ENCODE data around the gene SLC2A6. TPM values are rescaled to one million over a fixed set of nuclear protein-coding genes. Genes with fewer than 3 reads are reported as not detected.

SLC2A6 gene
- total and polyA plus RNA-seq, 10 of the 15 experiments (the other 5 are each of a cell fraction or from before 2014, with no cell fraction given) = 1.1 to 37.9 (median 18.3) TPM

GRCh38 chr9:133424187-133424586 is 54.7 kb downstream of the SLC2A6 start:
- ChIA-PET CTCF (no interaction called here), SMC1A (ENCODE audit: uncharacterized antibody, unreplicated experiment) (no interaction called here), POLR2A (interaction anchor here (1.3 kb wide), 1 partner anchor 9 kb away, joined by 3 read pairs; no protein-coding TSS in a partner anchor), RAD21 (ENCODE audit: unreplicated experiment) (no interaction called here)
- 95% methylated on average over 12 of the region's 12 CpGs for WGBS (ENCODE audit: insufficient coverage, insufficient replicate concordance, low lambda C conversion rate, missing lambda C conversion rate)
- TF ChIP-seq, protein P1, sequence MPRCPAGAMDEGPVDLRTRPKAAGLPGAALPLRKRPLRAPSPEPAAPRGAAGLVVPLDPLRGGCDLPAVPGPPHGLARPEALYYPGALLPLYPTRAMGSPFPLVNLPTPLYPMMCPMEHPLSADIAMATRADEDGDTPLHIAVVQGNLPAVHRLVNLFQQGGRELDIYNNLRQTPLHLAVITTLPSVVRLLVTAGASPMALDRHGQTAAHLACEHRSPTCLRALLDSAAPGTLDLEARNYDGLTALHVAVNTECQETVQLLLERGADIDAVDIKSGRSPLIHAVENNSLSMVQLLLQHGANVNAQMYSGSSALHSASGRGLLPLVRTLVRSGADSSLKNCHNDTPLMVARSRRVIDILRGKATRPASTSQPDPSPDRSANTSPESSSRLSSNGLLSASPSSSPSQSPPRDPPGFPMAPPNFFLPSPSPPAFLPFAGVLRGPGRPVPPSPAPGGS (IDR thresholded peaks at IDR 0.05; ENCODE audit: borderline replicate concordance, insufficient read depth, low read depth, low read length, poor library complexity, severe bottlenecking) = no peak
- TF ChIP-seq ZNF24 (IDR thresholded peaks at IDR 0.05) (no peak), POLR2A (IDR thresholded peaks at IDR 0.05; ENCODE audit: low read depth, low read length) (no peak), SREBF2 (IDR thresholded peaks at IDR 0.05; ENCODE audit: low read length) (no peak), NFXL1 (IDR thresholded peaks at IDR 0.05; ENCODE audit: borderline replicate concordance) (no peak), NR2C1 (IDR thresholded peaks at IDR 0.05) (no peak), PBX3 (IDR thresholded peaks at IDR 0.05; ENCODE audit: insufficient replicate concordance, low read depth, low read length) (no peak), KAT2A (conservative IDR thresholded peaks at IDR 0.05; ENCODE audit: control insufficient read depth, low read depth, low read length) (no peak), IKZF2 (IDR thresholded peaks at IDR 0.05) (no peak), SMAD1 (IDR thresholded peaks at IDR 0.05; ENCODE audit: low read depth, partially characterized antibody) (no peak)
- ATAC-seq (no peak), FAIRE-seq (no peak), DNase-seq (ENCODE audit: low read depth, low spot score) (no peak)
- in situ Hi-C loops (cut with MboI) = no loop called here
- Histone ChIP-seq H3K36me3 (ENCODE audit: control insufficient read depth in 2 of 2, insufficient read depth in 2 of 2, low read length in 1 of 2) (no peaks in the 10 kb centered on the region), H3K4me1 (ENCODE audit: control insufficient read depth, insufficient read depth, low read length) (peaks cover 32% of the 10 kb centered on the region), H3K79me2 (ENCODE audit: control insufficient read depth, insufficient read depth, low read length) (no peaks in the 10 kb centered on the region), H3K4me3 (no peak overlapping the region), H2AFZ (ENCODE audit: control insufficient read depth, low read depth, low read length) (no peak overlapping the region), H4K20me1 (ENCODE audit: control insufficient read depth, insufficient read depth) (no peaks in the 10 kb centered on the region), H3K9me3 (replicated peaks; ENCODE audit: control insufficient read depth, insufficient read depth, low read length) (no peaks in the 10 kb centered on the region; the same call in 2 of the 3 replicates), H3K27me3 (replicated peaks in 1 of 2; ENCODE audit: control insufficient read depth in 2 of 2, insufficient read depth in 2 of 2, low read length in 1 of 2) (no peaks in the 10 kb centered on the region; a peak in 1 of 4 replicates), H3K27ac (ENCODE audit: control insufficient read depth, insufficient read depth) (no peak overlapping the region), H3K4me2 (ENCODE audit: control insufficient read depth, insufficient read depth) (no peak overlapping the region), H3K9ac (ENCODE audit: control insufficient read depth, insufficient read depth, low read length) (no peak overlapping the region)
- no TSS peak for BruUV-seq (replicated peaks)
- intact Hi-C loops (cut with micrococcal nuclease; ENCODE audit: unreplicated experiment) = no loop called here
